HepG2 (cell line): ENCODE results near the gene CDT1. TPM values are rescaled to one million over a fixed set of nuclear protein-coding genes. Genes with fewer than 3 reads are reported as not detected.

Experiments used
- BORCS8-MEF2B ChIP-seq: sonication (generic); formaldehyde crosslinking; IDR thresholded peaks from 2 replicates; pipeline ENCODE4 v1.8.0; 2022; ENCODE audit warnings: mild to moderate bottlenecking, missing genetic modification reagents
- DZIP1 ChIP-seq: sonication (generic); formaldehyde crosslinking; IDR thresholded peaks from 2 replicates; pipeline ENCODE4 v1.5.0; 2020; ENCODE audit warnings: mild to moderate bottlenecking, missing genetic modification reagents
- GABPB1 ChIP-seq: IDR thresholded peaks from 2 replicates; pipeline ENCODE4 v1.6.1; 2016; ENCODE audit warnings: mild to moderate bottlenecking, missing genetic modification reagents, moderate library complexity, missing compliant biosample characterization
- HNF4A ChIP-seq: sonication (generic); formaldehyde crosslinking; IDR thresholded peaks from 2 replicates; pipeline ENCODE4 v1.4.0; 2020; ENCODE audit warnings: missing genetic modification reagents
- MAFK ChIP-seq, 2 experiments: IDR thresholded peaks in 1 of 2; conservative IDR thresholded peaks in 1 of 2; 2 replicates each; pipeline ENCODE4 v1.6.1; 2011; ENCODE audit warnings: improper control_type of control experiment in 2 of 2, low read length in 2 of 2
- MYC ChIP-seq: sonication (generic); formaldehyde crosslinking; IDR thresholded peaks from 2 replicates; pipeline ENCODE4 v1.9.0; 2021; ENCODE audit warnings: missing genetic modification reagents, borderline replicate concordance
- NR0B2 ChIP-seq: sonication (generic); formaldehyde crosslinking; IDR thresholded peaks from 2 replicates; pipeline ENCODE4 v1.4.0; 2020; ENCODE audit warnings: mild to moderate bottlenecking, missing genetic modification reagents
- ONECUT2 ChIP-seq: sonication (generic); formaldehyde crosslinking; IDR thresholded peaks from 2 replicates; pipeline ENCODE4 v1.4.0; 2020; ENCODE audit warnings: missing genetic modification reagents
- RAD21 ChIP-seq: fragments of 450-650 bp; formaldehyde crosslinking; IDR thresholded peaks from 2 replicates; pipeline ENCODE4 v1.5.0; 2020; ENCODE audit warnings: mild to moderate bottlenecking
- SKIL ChIP-seq: sonication (generic); formaldehyde crosslinking; IDR thresholded peaks from 2 replicates; pipeline ENCODE4 v1.8.0; 2022; ENCODE audit warnings: missing genetic modification reagents, mild to moderate bottlenecking, moderate library complexity, borderline replicate concordance
- STAG1 ChIP-seq: sonication (generic); formaldehyde crosslinking; IDR thresholded peaks from 2 replicates; pipeline ENCODE4 v1.4.0; 2020; ENCODE audit warnings: missing genetic modification reagents
- ZFP37 ChIP-seq: sonication (generic); formaldehyde crosslinking; IDR thresholded peaks from 2 replicates; pipeline ENCODE4 v1.4.0; 2020; ENCODE audit warnings: missing genetic modification reagents, borderline replicate concordance
- ZNF687 ChIP-seq: sonication (generic); formaldehyde crosslinking; IDR thresholded peaks from 2 replicates; pipeline ENCODE4 v1.5.1; 2020; ENCODE audit warnings: mild to moderate bottlenecking, missing genetic modification reagents, moderate library complexity
- ZNF710 ChIP-seq: sonication (generic); formaldehyde crosslinking; IDR thresholded peaks from 2 replicates; pipeline ENCODE4 v1.5.0; 2020; ENCODE audit warnings: mild to moderate bottlenecking, missing genetic modification reagents, borderline replicate concordance
- ZNF792 ChIP-seq: IDR thresholded peaks from 2 replicates; pipeline ENCODE4 v1.6.1; 2016
- polyA plus RNA-seq, 8 experiments: library from polyadenylated mRNA; depleted of rRNA in 3 of 8; stranded (reverse) in 7 of 8; unstranded in 1 of 8; fragments of >200 nt; fragmentation: Illumina TruSeq in 4 of 8; extraction: Trizol in 4 of 8; gene quantifications; 2 replicates each; pipeline versions ENCODE4 v1.2.1 to v1.2.3, GENCODE V29; 2011 to 2016; ENCODE audit warnings: low read depth in 4 of 8, missing spikeins in 1 of 8, mixed read lengths in 1 of 8; ENCODE audit not compliant: insufficient read depth in 1 of 8
- total RNA-seq, 5 experiments: library from RNA; depleted of rRNA; stranded (reverse); fragments of >200 nt; fragmentation: Illumina TruSeq; extraction: Trizol; gene quantifications; 2 replicates each; pipeline ENCODE4 v1.2.3, GENCODE V29; 2016; ENCODE audit warnings: low read depth in 1 of 5

Gene CDT1
- total and polyA plus RNA-seq, 2 of the 13 experiments (the other 11 are each of a cell fraction or from before 2014, with no cell fraction given): 23.1 to 23.8 TPM

GRCh38 chr16:88821168-88821850 lies 17.7 kb downstream of the CDT1 start (continued):
- TF ChIP-seq NR0B2 (CRISPR knock-in tag): no peak
- no peak for TF ChIP-seq MAFK (conservative IDR thresholded peaks at IDR 0.05 in 1 of 2, IDR thresholded peaks at IDR 0.05 in 1 of 2; ENCODE audit: low read length in 2 of 2)
- peak; percentile 60 for TF ChIP-seq HNF4A (CRISPR knock-in tag)
- 0 out of 2 replicates have a peak, but pooled peaks have one; percentile 28 for TF ChIP-seq MYC (CRISPR knock-in tag)
- TF ChIP-seq ONECUT2: no peak
- peak; percentile 45; the same call in 1 of the 2 replicates for TF ChIP-seq DZIP1
- 0 out of 2 replicates have a peak, but pooled peaks have one; percentile 26 for TF ChIP-seq ZNF687 (CRISPR knock-in tag)
- no peak for TF ChIP-seq ZNF792
- no peak for TF ChIP-seq BORCS8-MEF2B (CRISPR knock-in tag)
- no peak for TF ChIP-seq SKIL (CRISPR knock-in tag)
- TF ChIP-seq RAD21 (CRISPR knock-in tag): peak; percentile 58
- TF ChIP-seq ZNF710 (CRISPR knock-in tag): no peak
- no peak for TF ChIP-seq ZFP37 (CRISPR knock-in tag)
- peak; percentile 24; the same call in 1 of the 2 replicates for TF ChIP-seq GABPB1 (CRISPR knock-in tag)
- peak; percentile 71 for TF ChIP-seq STAG1 (CRISPR knock-in tag)
